Glutamatergic neuron (in vitro differentiated cells): ENCODE data around the gene RIPPLY3. TPM values are rescaled to one million over a fixed set of nuclear protein-coding genes. Genes with fewer than 3 reads are reported as not detected.
A peak's percentile ranks its signal among the peaks of the same experiment; 100 is the strongest.
"Not testable (repeated sequence)": the region's sequence is repeated elsewhere in the genome, so short reads cannot be mapped to it uniquely, and the experiment has no call there.

Experiments
- DNase-seq: peaks from one replicate; pipeline ENCODE4 v3.0.0; 2022
- H3K27ac Mint-ChIP-seq: one replicate; pipeline ENCODE4 v1.8.0; 2020; ENCODE audit warnings: mild to moderate bottlenecking, mixed read lengths, inconsistent platforms; ENCODE audit not compliant: unreplicated experiment
- H3K27me3 Mint-ChIP-seq: one replicate; pipeline ENCODE4 v1.8.0; 2020; ENCODE audit warnings: mild to moderate bottlenecking, moderate library complexity, mixed read lengths, inconsistent platforms; ENCODE audit not compliant: unreplicated experiment
- H3K36me3 Mint-ChIP-seq: one replicate; pipeline ENCODE4 v1.8.0; 2020; ENCODE audit warnings: mild to moderate bottlenecking, mixed read lengths, inconsistent platforms; ENCODE audit not compliant: unreplicated experiment
- H3K4me1 Mint-ChIP-seq: one replicate; pipeline ENCODE4 v1.8.0; 2020; ENCODE audit warnings: mild to moderate bottlenecking, low read depth, mixed read lengths, inconsistent platforms; ENCODE audit not compliant: unreplicated experiment
- H3K4me3 Mint-ChIP-seq: one replicate; pipeline ENCODE4 v1.8.0; 2020; ENCODE audit warnings: mild to moderate bottlenecking, mixed read lengths, inconsistent platforms; ENCODE audit not compliant: unreplicated experiment
- H3K9me3 Mint-ChIP-seq: one replicate; pipeline ENCODE4 v1.8.0; 2020; ENCODE audit warnings: mild to moderate bottlenecking, moderate library complexity, mixed read lengths, inconsistent platforms; ENCODE audit not compliant: unreplicated experiment
- CTCF ChIP-seq: fragments of 200-600 bp; sonication (generic); IDR thresholded peaks from one replicate; pipeline ENCODE4 v1.5.0; 2021; ENCODE audit not compliant: partially characterized antibody, unreplicated experiment
- total RNA-seq: library from RNA; stranded (reverse); fragmentation: NEBNext Ultra II Directional; extraction: Animal tissue kit (Norgen Biotek cat#: 25700); gene quantifications from one replicate; pipeline ENCODE4 v1.2.1, GENCODE V29; 2021; ENCODE audit not compliant: unreplicated experiment

The RIPPLY3 gene
- total RNA-seq, 1 donor from 2014 or later: not detected

GRCh38 chr21:36999131-36999898 lies 7.2 kb upstream of the RIPPLY3 start:
- no peak overlapping the region for H3K27ac Mint-ChIP-seq
- H3K4me1 Mint-ChIP-seq: peaks cover 1% of the 10 kb centered on the region
- no peak for DNase-seq
- H3K27me3 Mint-ChIP-seq: peaks cover 3% of the 10 kb centered on the region
- peaks cover 5% of the 10 kb centered on the region for H3K36me3 Mint-ChIP-seq
- no peak overlapping the region for H3K4me3 Mint-ChIP-seq
- TF ChIP-seq CTCF: no peak
- peaks cover 1% of the 10 kb centered on the region for H3K9me3 Mint-ChIP-seq

- H3K4me1 Mint-ChIP-seq: no peaks in the 10 kb centered on the region
- no peak overlapping the region for H3K4me3 Mint-ChIP-seq
- DNase-seq: no peak
- peaks cover 3% of the 10 kb centered on the region for H3K27me3 Mint-ChIP-seq
- H3K27ac Mint-ChIP-seq: no peak overlapping the region
- TF ChIP-seq CTCF: no peak
- peaks cover 5% of the 10 kb centered on the region for H3K36me3 Mint-ChIP-seq
- H3K9me3 Mint-ChIP-seq: peaks cover 3% of the 10 kb centered on the region
Observed at GRCh38 chr21:37000381-37000780, 6.1 kb upstream of the RIPPLY3 start.

GRCh38 chr21:37001441-37001840 lies 5.1 kb upstream of the RIPPLY3 start:
- H3K27me3 Mint-ChIP-seq: peaks cover 3% of the 10 kb centered on the region
- H3K4me1 Mint-ChIP-seq: no peaks in the 10 kb centered on the region
- H3K27ac Mint-ChIP-seq: no peak overlapping the region
- no peak for DNase-seq
- no peak overlapping the region for H3K4me3 Mint-ChIP-seq
- H3K36me3 Mint-ChIP-seq: peaks cover 5% of the 10 kb centered on the region
- TF ChIP-seq CTCF: no peak
- H3K9me3 Mint-ChIP-seq: peaks cover 3% of the 10 kb centered on the region

GRCh38 chr21:37002851-37003250 lies 3.7 kb upstream of the RIPPLY3 start:
- H3K36me3 Mint-ChIP-seq, H3K27ac Mint-ChIP-seq, H3K4me3 Mint-ChIP-seq, H3K4me1 Mint-ChIP-seq, H3K27me3 Mint-ChIP-seq, H3K9me3 Mint-ChIP-seq, DNase-seq: not testable (repeated sequence)

GRCh38 chr21:37003917-37004316 lies 2.6 kb upstream of the RIPPLY3 start:
- not testable (repeated sequence) for H3K27me3 Mint-ChIP-seq, DNase-seq, H3K4me3 Mint-ChIP-seq, H3K4me1 Mint-ChIP-seq, H3K9me3 Mint-ChIP-seq, H3K27ac Mint-ChIP-seq, H3K36me3 Mint-ChIP-seq

- Mint-ChIP-seq H3K27ac (no peak overlapping the region), H3K27me3 (peaks cover 8% of the 10 kb centered on the region), H3K4me3 (peak overlapping the region; percentile 25), H3K36me3 (no peaks in the 10 kb centered on the region), H3K9me3 (peaks cover 2% of the 10 kb centered on the region), H3K4me1 (no peaks in the 10 kb centered on the region)
- TF ChIP-seq CTCF: no peak
- DNase-seq: peak; percentile 38
Observed at GRCh38 chr21:37005548-37006485, 685 bp upstream of the RIPPLY3 start.
